ENCODE measurements around the gene CFAP119. TPM values are rescaled to one million over a fixed set of nuclear protein-coding genes. Genes with fewer than 3 reads are reported as not detected.

Gene CFAP119
- total and polyA plus RNA-seq, 2 of the 8 experiments (the other 6 are each of a cell fraction or from before 2014, with no cell fraction given): 5.6 to 6.0 TPM

- Histone ChIP-seq H3K4ac (replicated peaks; ENCODE audit: insufficient read length, low read depth, low read length) (no peak overlapping the region), H3K27ac (ENCODE audit: low read depth, low read length) (no peak overlapping the region), H2BK120ac (replicated peaks; ENCODE audit: low read depth, low read length) (no peak overlapping the region), H2BK20ac (ENCODE audit: low read length) (no peak overlapping the region), H3K9me3 (ENCODE audit: insufficient read depth in 2 of 2, low read depth in 1 of 2, low read length in 1 of 2) (no peaks in the 10 kb centered on the region), H2BK12ac (ENCODE audit: low read depth, low read length) (no peak overlapping the region), H4K5ac (ENCODE audit: insufficient read length, low read depth, low read length) (no peak overlapping the region), H3K56ac (replicated peaks; ENCODE audit: insufficient read length, low read depth, low read length) (no peak overlapping the region), H4K91ac (replicated peaks; ENCODE audit: insufficient read length, low read length) (no peak overlapping the region), H3K4me2 (ENCODE audit: insufficient read depth in 1 of 2, low read depth in 2 of 2, low read length in 2 of 2) (no peak overlapping the region), H3K9ac (replicated peaks in 1 of 4; ENCODE audit: extremely low read depth in 1 of 4, low read depth in 3 of 4, low read length in 3 of 4) (no peak overlapping the region), H2BK15ac (ENCODE audit: low read length) (no peak overlapping the region), H4K8ac (ENCODE audit: extremely low read depth, insufficient read depth, low read length) (no peak overlapping the region), H3K14ac (ENCODE audit: insufficient read length) (no peak overlapping the region), H3K18ac (ENCODE audit: extremely low read depth, low read length) (no peak overlapping the region), H3K79me2 (ENCODE audit: control insufficient read depth in 1 of 2, insufficient read depth in 2 of 2, low read length in 2 of 2) (peaks cover 4 to 20% of the 10 kb centered on the region in 2 experiments; a peak in 2 of 4 replicates), H3K23me2 (ENCODE audit: low read depth, low read length) (peaks cover 14% of the 10 kb centered on the region), H4K20me1 (replicated peaks in 1 of 2; ENCODE audit: control insufficient read depth in 1 of 2, insufficient read depth in 2 of 2, low read length in 2 of 2) (peaks cover 11% of the 10 kb centered on the region in 2 experiments), H2AK5ac (ENCODE audit: low read depth, low read length) (no peak overlapping the region), H3K27me3 (replicated peaks in 1 of 4; ENCODE audit: control insufficient read depth in 3 of 4, extremely low read depth in 1 of 4, insufficient read depth in 3 of 4, low read length in 3 of 4) (no peaks in the 10 kb centered on the region; a peak in 1 of 7 replicates), H3K4me1 (replicated peaks in 1 of 4; ENCODE audit: control insufficient read depth in 3 of 4, insufficient read depth in 4 of 4, low read length in 3 of 4) (peaks cover 0 to 11% (median 2%) of the 10 kb centered on the region in 4 experiments; a peak in 4 of 7 replicates), H2AFZ (ENCODE audit: low read length) (no peak overlapping the region), H3K79me1 (ENCODE audit: low read depth, low read length) (peaks cover 3% of the 10 kb centered on the region; the same call in 1 of the 2 replicates), H3K23ac (ENCODE audit: insufficient read length) (no peak overlapping the region), H3K4me3 (ENCODE audit: extremely low read depth in 1 of 4, insufficient read depth in 2 of 4, low read depth in 3 of 4, low read length in 4 of 4) (no peak overlapping the region), H2BK5ac (ENCODE audit: low read depth, low read length) (no peak overlapping the region), H3K36me3 (ENCODE audit: control insufficient read depth in 2 of 4, insufficient read depth in 4 of 4, low read length in 3 of 4) (peaks cover 42 to 69% (median 59%) of the 10 kb centered on the region in 4 experiments)
- POLR2A ChIA-PET (ENCODE audit: partially characterized antibody): interaction anchor here (0.8 to 9.0 kb wide), 8 partner anchors 10 to 50 kb away, joined by 3 to 92 read pairs (median 3); partner anchors contain the start of gene PHKG2
- FAIRE-seq (no peak), DNase-seq (ENCODE audit: low read depth in 1 of 2, low spot score in 2 of 2) (no peak)
- TF ChIP-seq TAF7 (optimal IDR thresholded peaks at IDR 0.05; ENCODE audit: borderline replicate concordance, low read depth, low read length) (no peak), CBX8 (IDR thresholded peaks at IDR 0.05; ENCODE audit: borderline replicate concordance, low read depth, low read length) (no peak), CTCF (IDR thresholded peaks at IDR 0.05; ENCODE audit: control extremely low read depth in 1 of 3, insufficient read depth in 1 of 3, low read depth in 1 of 3, low read length in 3 of 3) (no peak)
- CTCF ChIA-PET (ENCODE audit: partially characterized antibody): interaction anchor here (0.8 to 1.5 kb wide), 2 partner anchors 33 to 213 kb away, joined by 3 read pairs; no protein-coding TSS in a partner anchor
- WGBS, 2 experiments (ENCODE audit: extremely low coverage in 1 of 2, insufficient coverage in 1 of 2, insufficient read length in 1 of 2, insufficient replicate concordance in 2 of 2, low coverage in 1 of 2, low lambda C conversion rate in 2 of 2, missing lambda C conversion rate in 1 of 2): 94% methylated on average over 12 of the region's 12 CpGs; no CpG with 5 or more reads in 1 of the 2 experiments
Measured at GRCh38 chr16:30764816-30765465, 3.1 kb upstream of the CFAP119 start.

Measured in H1 (cell line).